ENCODE measurements around the gene HSD17B1. TPM values are rescaled to one million over a fixed set of nuclear protein-coding genes. Genes with fewer than 3 reads are reported as not detected.

HSD17B1 gene
- total and polyA plus RNA-seq, 2 donors from 2014 or later = 0.31 to 3.3 TPM

- peak overlapping the region; percentile 90 to 94 (median 94) for H3K4me3 ChIP-seq (ENCODE audit: low read length in 3 of 3)
- FAIRE-seq (no peak), DNase-seq (peak in 1 of 5 donors; percentile 51)
- H3K9me3 ChIP-seq (ENCODE audit: control insufficient read depth in 2 of 3, insufficient read depth in 1 of 3, low read length in 3 of 3) = no peaks in the 10 kb centered on the region
- H3K27me3 ChIP-seq (ENCODE audit: control insufficient read depth, insufficient read depth, low read length) = no peaks in the 10 kb centered on the region
- intact Hi-C loops (cut with DNase I) = no loop called here
- peak overlapping the region; percentile 81 to 82 for H3K27ac ChIP-seq (ENCODE audit: low read depth in 2 of 2, low read length in 2 of 2)
- TF ChIP-seq CTCF (IDR thresholded peaks at IDR 0.05; ENCODE audit: borderline replicate concordance, extremely low read depth, insufficient read depth) = no peak
- H3K36me3 ChIP-seq (ENCODE audit: control insufficient read depth in 2 of 3, insufficient read depth in 3 of 3, low read length in 3 of 3) = peaks cover 6 to 16% (median 12%) of the 10 kb centered on the region in 3 donors
- H3K4me1 ChIP-seq (ENCODE audit: control insufficient read depth in 2 of 3, insufficient read depth in 2 of 3, low read depth in 1 of 3, low read length in 3 of 3) = peaks cover 0 to 43% (median 17%) of the 10 kb centered on the region in 3 donors
- H3K9ac ChIP-seq (ENCODE audit: low read length in 3 of 3) = peak overlapping the region in 2 of 3 donors; percentile 91 to 96
Measured at GRCh38 chr17:42563143-42563509, 10.4 kb downstream of the HSD17B1 start.

GRCh38 chr17:42563543-42563942 is 10.8 kb downstream of the HSD17B1 start:
- no peak for TF ChIP-seq CTCF (IDR thresholded peaks at IDR 0.05; ENCODE audit: borderline replicate concordance, extremely low read depth, insufficient read depth)
- Histone ChIP-seq H3K9ac (ENCODE audit: low read length in 3 of 3) (peak overlapping the region in 1 of 3 donors; percentile 96), H3K36me3 (ENCODE audit: control insufficient read depth in 2 of 3, insufficient read depth in 3 of 3, low read length in 3 of 3) (peaks cover 6 to 19% (median 12%) of the 10 kb centered on the region in 3 donors), H3K4me1 (ENCODE audit: control insufficient read depth in 2 of 3, insufficient read depth in 2 of 3, low read depth in 1 of 3, low read length in 3 of 3) (peaks cover 0 to 43% (median 21%) of the 10 kb centered on the region in 3 donors), H3K9me3 (ENCODE audit: control insufficient read depth in 2 of 3, insufficient read depth in 1 of 3, low read length in 3 of 3) (no peaks in the 10 kb centered on the region), H3K27ac (ENCODE audit: low read depth in 2 of 2, low read length in 2 of 2) (peak overlapping the region in 1 of 2 donors; percentile 81), H3K4me3 (ENCODE audit: low read length in 3 of 3) (peak overlapping the region in 2 of 3 donors; percentile 90 to 94), H3K27me3 (ENCODE audit: control insufficient read depth, insufficient read depth, low read length) (no peaks in the 10 kb centered on the region)
- FAIRE-seq (no peak), DNase-seq (peak in 1 of 5 donors; percentile 59)
- intact Hi-C loops (cut with DNase I) = no loop called here

- no peaks in the 10 kb centered on the region for H3K9me3 ChIP-seq (ENCODE audit: control insufficient read depth in 2 of 3, insufficient read depth in 1 of 3, low read length in 3 of 3)
- intact Hi-C loops (cut with DNase I) = no loop called here
- DNase-seq = peak in 2 of 5 donors; percentile 50 to 69
- TF ChIP-seq CTCF (IDR thresholded peaks at IDR 0.05; ENCODE audit: borderline replicate concordance, extremely low read depth, insufficient read depth) = no peak
- peak overlapping the region in 1 of 3 donors; percentile 94 for H3K4me3 ChIP-seq (ENCODE audit: low read length in 3 of 3)
- H3K9ac ChIP-seq (ENCODE audit: low read length in 3 of 3) = peak overlapping the region in 1 of 3 donors; percentile 96
- H3K27ac ChIP-seq (ENCODE audit: low read depth in 2 of 2, low read length in 2 of 2) = peak overlapping the region; percentile 41 to 68
- no peak for FAIRE-seq
- no peaks in the 10 kb centered on the region for H3K27me3 ChIP-seq (ENCODE audit: control insufficient read depth, insufficient read depth, low read length)
- H3K36me3 ChIP-seq (ENCODE audit: control insufficient read depth in 2 of 3, insufficient read depth in 3 of 3, low read length in 3 of 3) = peaks cover 6 to 23% (median 15%) of the 10 kb centered on the region in 3 donors
- peaks cover 0 to 43% (median 21%) of the 10 kb centered on the region in 3 donors for H3K4me1 ChIP-seq (ENCODE audit: control insufficient read depth in 2 of 3, insufficient read depth in 2 of 3, low read depth in 1 of 3, low read length in 3 of 3)
Measured at GRCh38 chr17:42563950-42564349, 11.2 kb downstream of the HSD17B1 start.
